SK-N-SH treated with all-trans-retinoic acid at 6 μM for 48 hours (cell line): ENCODE measurements around the gene ACVR1B.

Experiments used
- ARNTL ChIP-seq: fragments of 450-650 bp; formaldehyde crosslinking; IDR thresholded peaks from 2 replicates; pipeline ENCODE4 v1.5.0; 2020; ENCODE audit warnings: low read depth, mild to moderate bottlenecking, moderate library complexity, borderline replicate concordance
- CSDC2 ChIP-seq: fragments of 250-450 bp; sonication (Bioruptor Pico); IDR thresholded peaks from 2 replicates; pipeline ENCODE4 v1.5.0; 2020; ENCODE audit warnings: mild to moderate bottlenecking, moderate library complexity
- CSRNP3 ChIP-seq: fragments of 250-450 bp; sonication (Bioruptor Pico); IDR thresholded peaks from 2 replicates; pipeline ENCODE4 v1.5.1; 2021; ENCODE audit warnings: mild to moderate bottlenecking, moderate library complexity
- ESRRG ChIP-seq: fragments of 250-450 bp; sonication (Bioruptor Pico); IDR thresholded peaks from 2 replicates; pipeline ENCODE4 v1.6.1; 2021; ENCODE audit warnings: mild to moderate bottlenecking
- GLIS3 ChIP-seq: fragments of 250-450 bp; sonication (Bioruptor Pico); IDR thresholded peaks from 2 replicates; pipeline ENCODE4 v1.5.0; 2020; ENCODE audit warnings: mild to moderate bottlenecking, moderate library complexity
- RARB ChIP-seq: fragments of 250-450 bp; sonication (Bioruptor Pico); IDR thresholded peaks from 2 replicates; pipeline ENCODE4 v1.8.0; 2021; ENCODE audit warnings: mild to moderate bottlenecking, moderate library complexity
- SNAI2 ChIP-seq: fragments of 250-450 bp; sonication (Bioruptor Pico); IDR thresholded peaks from 2 replicates; pipeline ENCODE4 v1.5.0; 2020; ENCODE audit warnings: mild to moderate bottlenecking, moderate library complexity
- ZC3H10 ChIP-seq: fragments of 250-450 bp; sonication (Bioruptor Pico); IDR thresholded peaks from 2 replicates; pipeline ENCODE4 v1.5.1; 2021; ENCODE audit warnings: mild to moderate bottlenecking, moderate library complexity
- ZFP30 ChIP-seq: fragments of 450-650 bp; formaldehyde crosslinking; IDR thresholded peaks from 2 replicates; pipeline ENCODE4 v1.5.0; 2022; ENCODE audit warnings: mild to moderate bottlenecking, moderate library complexity
- ZNF565 ChIP-seq: fragments of 450-650 bp; formaldehyde crosslinking; conservative IDR thresholded peaks from 2 replicates; pipeline ENCODE4 v1.5.0; 2020; ENCODE audit warnings: low read depth, mild to moderate bottlenecking, moderate library complexity
- ZNF70 ChIP-seq: fragments of 450-650 bp; formaldehyde crosslinking; IDR thresholded peaks from 2 replicates; pipeline ENCODE4 v1.5.0; 2020; ENCODE audit warnings: mild to moderate bottlenecking, moderate library complexity
- ZNF8 ChIP-seq: fragments of 450-650 bp; formaldehyde crosslinking; IDR thresholded peaks from 2 replicates; pipeline ENCODE4 v1.5.0; 2020; ENCODE audit warnings: mild to moderate bottlenecking, moderate library complexity
- TF ChIP-seq, protein P1 (sequence below): fragments of 250-450 bp; sonication (Bioruptor Pico); IDR thresholded peaks from 2 replicates; pipeline ENCODE4 v1.8.0; 2020; ENCODE audit warnings: mild to moderate bottlenecking, moderate library complexity, borderline replicate concordance
- TF ChIP-seq, protein P2 (sequence below): fragments of 250-450 bp; sonication (Bioruptor Pico); IDR thresholded peaks from 2 replicates; pipeline ENCODE4 v1.5.1; 2020; ENCODE audit warnings: low read depth, mild to moderate bottlenecking, moderate library complexity

- TF ChIP-seq ARNTL (CRISPR knock-in tag) (no peak), ZFP30 (CRISPR knock-in tag) (no peak), CSDC2 (CRISPR knock-in tag) (no peak), CSRNP3 (CRISPR knock-in tag) (no peak), RARB (no peak), ESRRG (no peak), ZC3H10 (CRISPR knock-in tag) (no peak), SNAI2 (no peak), ZNF70 (CRISPR knock-in tag) (no peak), ZNF8 (CRISPR knock-in tag) (no peak), GLIS3 (CRISPR knock-in tag) (no peak), ZNF565 (CRISPR knock-in tag) (no peak)
- TF ChIP-seq, protein P1, sequence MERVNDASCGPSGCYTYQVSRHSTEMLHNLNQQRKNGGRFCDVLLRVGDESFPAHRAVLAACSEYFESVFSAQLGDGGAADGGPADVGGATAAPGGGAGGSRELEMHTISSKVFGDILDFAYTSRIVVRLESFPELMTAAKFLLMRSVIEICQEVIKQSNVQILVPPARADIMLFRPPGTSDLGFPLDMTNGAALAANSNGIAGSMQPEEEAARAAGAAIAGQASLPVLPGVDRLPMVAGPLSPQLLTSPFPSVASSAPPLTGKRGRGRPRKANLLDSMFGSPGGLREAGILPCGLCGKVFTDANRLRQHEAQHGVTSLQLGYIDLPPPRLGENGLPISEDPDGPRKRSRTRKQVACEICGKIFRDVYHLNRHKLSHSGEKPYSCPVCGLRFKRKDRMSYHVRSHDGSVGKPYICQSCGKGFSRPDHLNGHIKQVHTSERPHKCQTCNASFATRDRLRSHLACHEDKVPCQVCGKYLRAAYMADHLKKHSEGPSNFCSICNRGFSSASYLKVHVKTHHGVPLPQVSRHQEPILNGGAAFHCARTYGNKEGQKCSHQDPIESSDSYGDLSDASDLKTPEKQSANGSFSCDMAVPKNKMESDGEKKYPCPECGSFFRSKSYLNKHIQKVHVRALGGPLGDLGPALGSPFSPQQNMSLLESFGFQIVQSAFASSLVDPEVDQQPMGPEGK (CRISPR knock-in tag): no peak
- TF ChIP-seq, protein P2, sequence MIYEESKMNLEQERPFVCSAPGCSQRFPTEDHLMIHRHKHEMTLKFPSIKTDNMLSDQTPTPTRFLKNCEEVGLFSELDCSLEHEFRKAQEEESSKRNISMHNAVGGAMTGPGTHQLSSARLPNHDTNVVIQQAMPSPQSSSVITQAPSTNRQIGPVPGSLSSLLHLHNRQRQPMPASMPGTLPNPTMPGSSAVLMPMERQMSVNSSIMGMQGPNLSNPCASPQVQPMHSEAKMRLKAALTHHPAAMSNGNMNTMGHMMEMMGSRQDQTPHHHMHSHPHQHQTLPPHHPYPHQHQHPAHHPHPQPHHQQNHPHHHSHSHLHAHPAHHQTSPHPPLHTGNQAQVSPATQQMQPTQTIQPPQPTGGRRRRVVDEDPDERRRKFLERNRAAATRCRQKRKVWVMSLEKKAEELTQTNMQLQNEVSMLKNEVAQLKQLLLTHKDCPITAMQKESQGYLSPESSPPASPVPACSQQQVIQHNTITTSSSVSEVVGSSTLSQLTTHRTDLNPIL (CRISPR knock-in tag): no peak
These were observed 9.4 kb downstream of the ACVR1B start for GRCh38 chr12:51960890-51961289.
